HepG2 (cell line): ENCODE results near the gene SHISAL1. TPM values are rescaled to one million over a fixed set of nuclear protein-coding genes. Genes with fewer than 3 reads are reported as not detected.

ENCODE experiments used
- ATAC-seq: fragments of 200-7000 bp; cut with Tn5 transposase; 3 replicates; pipeline ENCODE4 v1.9.1; 2020; ENCODE audit warnings: mild to moderate bottlenecking, moderate library complexity
- BruUV-seq: library from RNA; stranded (reverse); fragments of 400-500 nt; replicated peaks from 2 replicates; lab custom pipeline; 2021; lab: Mats Ljungman, UMichigan
- CTCF ChIA-PET: fragments of 300-600 bp; formaldehyde crosslinking; extraction: SDS; loops from one replicate; lab custom pipeline; 2021; ENCODE audit warnings: low total read pairs, inconsistent platforms, low intra/inter-chr PET ratio; lab: Yijun Ruan, JAX
- POLR2A ChIA-PET: fragments of 350-600 bp; sonication (Branson Sonifier 250); formaldehyde crosslinking; loops from one replicate; lab custom pipeline; 2020; ENCODE audit warnings: antibody characterized with exemption, inconsistent platforms; lab: Yijun Ruan, JAX
- DNase-seq: peaks from one replicate; pipeline ENCODE4 v3.0.0-alpha.2; 2015; ENCODE audit warnings: low spot score
- FAIRE-seq: peaks from 3 replicates; lab custom pipeline; 2011; peaks lifted over from hg19 to GRCh38; lab: Jason Lieb, UNC
- H2AFZ ChIP-seq: one replicate; pipeline ENCODE4 v1.6.1; 2011; ENCODE audit warnings: low read length, inconsistent platforms
- H3K27ac ChIP-seq: fragments of 300-600 bp; 3 replicates; pipeline ENCODE4 v1.8.0; 2011; ENCODE audit warnings: mixed run types, mild to moderate bottlenecking, mixed read lengths, low read length, inconsistent platforms; ENCODE audit not compliant: insufficient read depth; ENCODE audit errors: extremely low read length
- H3K27me3 ChIP-seq, 2 experiments: fragments of 200-600 bp in 1 of 2; 2 replicates in 1 of 2; 3 replicates in 1 of 2; pipeline versions ENCODE4 v1.6.0 to v1.8.0; 2011; ENCODE audit warnings: low read length in 2 of 2, mild to moderate bottlenecking in 2 of 2, moderate library complexity in 2 of 2, inconsistent platforms in 1 of 2; ENCODE audit not compliant: insufficient read depth in 2 of 2, control insufficient read depth in 1 of 2
- H3K36me3 ChIP-seq, 2 experiments: fragments of 200-600 bp in 1 of 2; replicated peaks in 1 of 2; 2 replicates in 1 of 2; 3 replicates in 1 of 2; pipeline versions ENCODE4 v1.5.1 to v1.8.0; 2011; ENCODE audit warnings: low read length in 2 of 2, inconsistent platforms in 1 of 2; ENCODE audit not compliant: insufficient read depth in 2 of 2, control insufficient read depth in 1 of 2
- H3K4me1 ChIP-seq: 2 replicates; pipeline ENCODE4 v1.5.1; 2012; ENCODE audit warnings: low read length, inconsistent platforms; ENCODE audit not compliant: insufficient read depth
- H3K4me2 ChIP-seq: 2 replicates; pipeline ENCODE4 v1.6.0; 2011; ENCODE audit warnings: low read depth, low read length, inconsistent platforms
- H3K4me3 ChIP-seq, 3 experiments: fragments of 200-600 bp in 1 of 3; sonication (generic), shearing (Covaris generic) in 1 of 3; replicated peaks in 1 of 3; 2 replicates each; pipeline ENCODE4 v1.5.1; 2011 to 2016; ENCODE audit warnings: low read length in 3 of 3, inconsistent platforms in 2 of 3, low read depth in 2 of 3, mild to moderate bottlenecking in 2 of 3, control low read depth in 1 of 3, mixed read lengths in 1 of 3; ENCODE audit not compliant: insufficient read depth in 1 of 3
- H3K79me2 ChIP-seq: one replicate; pipeline ENCODE4 v1.6.1; 2011; ENCODE audit warnings: low read length, inconsistent platforms; ENCODE audit not compliant: insufficient read depth
- H3K9ac ChIP-seq: 2 replicates; pipeline ENCODE4 v1.6.0; 2011; ENCODE audit warnings: mild to moderate bottlenecking, low read depth, low read length, inconsistent platforms; ENCODE audit not compliant: insufficient read depth
- H3K9me3 ChIP-seq: 2 replicates; pipeline ENCODE4 v1.5.1; 2012; ENCODE audit warnings: mild to moderate bottlenecking, low read length
- H4K20me1 ChIP-seq: 2 replicates; pipeline ENCODE4 v1.6.0; 2011; ENCODE audit warnings: inconsistent platforms, mild to moderate bottlenecking, low read length, moderate library complexity; ENCODE audit not compliant: insufficient read depth
- ARNT ChIP-seq: fragments of 450-650 bp; IDR thresholded peaks from 2 replicates; pipeline ENCODE4 v1.6.1; 2017
- EP300 ChIP-seq, 3 experiments: sonication (generic) in 1 of 3; formaldehyde crosslinking in 1 of 3; IDR thresholded peaks; 2 replicates each; pipeline versions ENCODE4 v1.5.1 to v1.6.1; 2011 to 2020; ENCODE audit warnings: low read depth in 2 of 3, low read length in 2 of 3, borderline replicate concordance in 1 of 3, improper control_type of control experiment in 1 of 3, mild to moderate bottlenecking in 1 of 3, missing genetic modification reagents in 1 of 3, moderate library complexity in 1 of 3
- FOXJ3 ChIP-seq: sonication (generic); formaldehyde crosslinking; IDR thresholded peaks from 2 replicates; pipeline ENCODE4 v1.4.0; 2020; ENCODE audit warnings: missing genetic modification reagents, mild to moderate bottlenecking, borderline replicate concordance
- GABPA ChIP-seq, 2 experiments: IDR thresholded peaks; 2 replicates each; pipeline ENCODE4 v1.6.1; 2011 to 2016; ENCODE audit warnings: low read depth in 2 of 2, low read length in 1 of 2, missing biosample characterization in 1 of 2, missing genetic modification characterization in 1 of 2
- KDM3A ChIP-seq: IDR thresholded peaks from 2 replicates; pipeline ENCODE4 v1.6.1; 2018; ENCODE audit warnings: low read depth, missing compliant biosample characterization
- MYPOP ChIP-seq: sonication (generic); formaldehyde crosslinking; IDR thresholded peaks from 2 replicates; pipeline ENCODE4 v1.8.1; 2023; ENCODE audit warnings: mild to moderate bottlenecking, moderate library complexity, missing genetic modification reagents
- PAXIP1 ChIP-seq: sonication (generic); formaldehyde crosslinking; conservative IDR thresholded peaks from 2 replicates; pipeline ENCODE4 v1.4.0; 2020; ENCODE audit warnings: mild to moderate bottlenecking, missing genetic modification reagents, moderate library complexity
- SMARCE1 ChIP-seq: fragments of 450-650 bp; IDR thresholded peaks from 2 replicates; pipeline ENCODE4 v1.6.1; 2017; ENCODE audit warnings: borderline replicate concordance
- ZBTB3 ChIP-seq: sonication (generic); formaldehyde crosslinking; IDR thresholded peaks from 2 replicates; pipeline ENCODE4 v1.4.0; 2020; ENCODE audit warnings: low read depth, mild to moderate bottlenecking, moderate library complexity, missing genetic modification reagents, borderline replicate concordance
- ZBTB49 ChIP-seq: sonication (generic); formaldehyde crosslinking; IDR thresholded peaks from 2 replicates; pipeline ENCODE4 v1.4.0; 2020; ENCODE audit warnings: missing genetic modification reagents, borderline replicate concordance
- ZNF468 ChIP-seq: sonication (generic); formaldehyde crosslinking; IDR thresholded peaks from 2 replicates; pipeline ENCODE4 v1.8.0; 2022; ENCODE audit warnings: mild to moderate bottlenecking, moderate library complexity, missing genetic modification reagents
- ZNF501 ChIP-seq: sonication (generic); formaldehyde crosslinking; IDR thresholded peaks from 2 replicates; pipeline ENCODE4 v1.5.1; 2020; ENCODE audit warnings: mild to moderate bottlenecking, moderate library complexity, missing genetic modification reagents
- ZNF543 ChIP-seq: sonication (generic); formaldehyde crosslinking; IDR thresholded peaks from 2 replicates; pipeline ENCODE4 v1.4.0; 2020; ENCODE audit warnings: mild to moderate bottlenecking, missing genetic modification reagents
- ZNF776 ChIP-seq: sonication (generic); formaldehyde crosslinking; IDR thresholded peaks from 2 replicates; pipeline ENCODE4 v1.4.0; 2020; ENCODE audit warnings: mild to moderate bottlenecking, missing genetic modification reagents
- ZNF777 ChIP-seq: sonication (generic); formaldehyde crosslinking; IDR thresholded peaks from 2 replicates; pipeline ENCODE4 v1.4.0; 2020; ENCODE audit warnings: missing genetic modification reagents
- WGBS: methylation state at CpG from one replicate; pipeline ENCODE4 v1.1.6; 2017; ENCODE audit warnings: low lambda C conversion rate; 5-methylcytosine and 5-hydroxymethylcytosine counted together
- in situ Hi-C: cut with HindIII; loops from 2 replicates; pipeline ENCODE4 v1.10.0; 2017; ENCODE audit warnings: low pct_unique_long_range_greater_than_20kb; ENCODE audit not compliant: extremely low pct_ligation_motif_present
- intact Hi-C: fragments of 100-400 bp; cut with micrococcal nuclease; formaldehyde crosslinking; loops from one replicate; pipeline ENCODE4 v1.10.0; 2022; ENCODE audit not compliant: unreplicated experiment
- polyA plus RNA-seq, 8 experiments: library from polyadenylated mRNA; depleted of rRNA in 3 of 8; stranded (reverse) in 7 of 8; unstranded in 1 of 8; fragments of >200 nt; fragmentation: Illumina TruSeq in 4 of 8; extraction: Trizol in 4 of 8; gene quantifications; 2 replicates each; pipeline versions ENCODE4 v1.2.1 to v1.2.3, GENCODE V29; 2011 to 2016; ENCODE audit warnings: low read depth in 4 of 8, missing spikeins in 1 of 8, mixed read lengths in 1 of 8; ENCODE audit not compliant: insufficient read depth in 1 of 8
- total RNA-seq, 5 experiments: library from RNA; depleted of rRNA; stranded (reverse); fragments of >200 nt; fragmentation: Illumina TruSeq; extraction: Trizol; gene quantifications; 2 replicates each; pipeline ENCODE4 v1.2.3, GENCODE V29; 2016; ENCODE audit warnings: low read depth in 1 of 5

The SHISAL1 gene
- total and polyA plus RNA-seq, 2 of the 13 experiments (the other 11 are each of a cell fraction or from before 2014, with no cell fraction given), result not detected

- TF ChIP-seq ZNF777 (no peak), GABPA (IDR thresholded peaks at IDR 0.05; ENCODE audit: low read depth, low read length) (no peak), GABPA (CRISPR knock-in tag; IDR thresholded peaks at IDR 0.05; ENCODE audit: low read depth) (no peak), SMARCE1 (no peak), ZNF543 (CRISPR knock-in tag) (no peak), ZBTB3 (CRISPR knock-in tag) (no peak), MYPOP (no peak), ARNT (no peak), ZNF468 (CRISPR knock-in tag) (no peak), FOXJ3 (CRISPR knock-in tag) (no peak)
- TF ChIP-seq, all 625 proteins: peak for 0
Measured at GRCh38 chr22:44247346-44247745, 65.4 kb downstream of the SHISAL1 start (continued).

GRCh38 chr22:44246615-44247326, 66.0 kb downstream of the SHISAL1 start:
- POLR2A ChIA-PET, result no interaction called here
- CTCF ChIA-PET, result no interaction called here
- in situ Hi-C loops, result no loop called here
- TF ChIP-seq ZNF501, result no peak
- no peak for TF ChIP-seq KDM3A
- TF ChIP-seq ZBTB49 (CRISPR knock-in tag), result no peak
- TF ChIP-seq PAXIP1 (CRISPR knock-in tag), result no peak
- no peak for TF ChIP-seq ZNF776
- no peak for TF ChIP-seq EP300 (IDR thresholded peaks at IDR 0.05; ENCODE audit: low read depth in 2 of 2, low read length in 2 of 2)
- no peak for TF ChIP-seq EP300 (CRISPR knock-in tag; IDR thresholded peaks at IDR 0.05; ENCODE audit: borderline replicate concordance)

More at GRCh38 chr22:44246615-44247326, 66.0 kb downstream of the SHISAL1 start:
- H3K4me1 ChIP-seq, result no peaks in the 10 kb centered on the region
- no peaks in the 10 kb centered on the region for H4K20me1 ChIP-seq
- H3K27me3 ChIP-seq, result no peaks in the 10 kb centered on the region; a peak in 2 of 5 replicates
- 23% methylated on average over 6 of the region's 8 CpGs for WGBS
- H3K9ac ChIP-seq, result no peak overlapping the region
- no TSS peak for BruUV-seq
- intact Hi-C loops, result no loop called here
- FAIRE-seq (no peak), ATAC-seq (no peak), DNase-seq (no peak)
- H2AFZ ChIP-seq, result no peak overlapping the region
- H3K9me3 ChIP-seq, result peaks cover 22% of the 10 kb centered on the region
- H3K79me2 ChIP-seq, result no peaks in the 10 kb centered on the region
- no peaks in the 10 kb centered on the region for H3K36me3 ChIP-seq
- H3K4me3 ChIP-seq, result no peak overlapping the region
- no peak overlapping the region for H3K27ac ChIP-seq
- no peak overlapping the region for H3K4me2 ChIP-seq
